ENCODE results near the gene CAPZA1.

DNA sequence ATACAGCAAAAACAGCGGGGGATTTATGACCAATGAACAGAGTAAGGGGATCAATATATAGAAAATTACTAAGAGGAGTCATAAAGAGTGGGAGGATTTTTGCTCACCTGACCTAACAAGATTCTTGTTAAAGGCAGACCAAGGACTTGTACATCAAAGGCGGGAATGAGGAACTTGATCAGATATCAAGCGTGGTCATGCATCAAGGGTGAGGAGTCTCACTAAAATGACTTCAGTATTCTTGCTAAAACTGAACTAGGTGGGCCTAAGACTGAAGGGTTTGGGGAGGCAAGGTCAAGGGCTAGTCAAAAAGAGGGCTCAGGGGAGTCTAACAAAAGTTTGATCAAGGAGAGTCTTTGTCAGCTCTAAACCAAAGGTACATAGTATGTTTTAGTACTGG, 56.9 kb downstream of the CAPZA1 start:
- TF ChIP-seq EZH2phosphoT487 (IDR thresholded peaks at IDR 0.05; ENCODE audit: low read depth) (no peak), CTCF (IDR thresholded peaks at IDR 0.05; ENCODE audit: low read depth, low read length) (no peak)

All from OCI-LY3 (cell line).